Keratinocyte (primary cell): ENCODE data around the gene ZNF385A. TPM values are rescaled to one million over a fixed set of nuclear protein-coding genes. Genes with fewer than 3 reads are reported as not detected.
A peak's percentile ranks its signal among the peaks of the same experiment; 100 is the strongest.

Source experiments
- DNase-seq: peaks from one replicate; pipeline ENCODE4 v3.0.0-alpha.2; 2011; ENCODE audit warnings: low read depth, missing footprints, low spot score
- FAIRE-seq: peaks from 2 replicates; lab custom pipeline; 2011; peaks lifted over from hg19 to GRCh38; lab: Jason Lieb, UNC
- H2AFZ ChIP-seq: 2 replicates; pipeline ENCODE4 v1.6.0; 2012; ENCODE audit warnings: low read length, control low read depth, inconsistent platforms; ENCODE audit not compliant: control insufficient read depth
- H3K27ac ChIP-seq: 2 replicates; pipeline ENCODE4 v1.5.1; 2011; ENCODE audit warnings: low read length; ENCODE audit not compliant: control insufficient read depth, insufficient read depth
- H3K27me3 ChIP-seq: 3 replicates; pipeline ENCODE4 v1.6.0; 2011; ENCODE audit warnings: low read length; ENCODE audit not compliant: control insufficient read depth, insufficient read depth; ENCODE audit errors: extremely low read depth
- H3K36me3 ChIP-seq, 2 experiments: 2 replicates in 1 of 2; 3 replicates in 1 of 2; pipeline ENCODE4 v1.5.1; 2011; ENCODE audit warnings: low read length in 2 of 2, mild to moderate bottlenecking in 1 of 2; ENCODE audit not compliant: control insufficient read depth in 2 of 2, insufficient read depth in 2 of 2; ENCODE audit errors: extremely low read depth in 1 of 2
- H3K4me1 ChIP-seq: 3 replicates; pipeline ENCODE4 v1.5.1; 2011; ENCODE audit warnings: low read length; ENCODE audit not compliant: control insufficient read depth, insufficient read depth; ENCODE audit errors: extremely low read depth
- H3K4me2 ChIP-seq: 3 replicates; pipeline ENCODE4 v1.6.0; 2011; ENCODE audit warnings: low read depth, low read length; ENCODE audit not compliant: control insufficient read depth, insufficient read depth; ENCODE audit errors: extremely low read depth
- H3K4me3 ChIP-seq, 3 experiments: fragments of 200-600 bp in 1 of 3; sonication (generic) in 1 of 3; 2 replicates in 2 of 3; 3 replicates in 1 of 3; pipeline ENCODE4 v1.5.1; 2011 to 2016; ENCODE audit warnings: low read length in 3 of 3, mild to moderate bottlenecking in 3 of 3, control low read depth in 2 of 3, inconsistent platforms in 1 of 3, low read depth in 1 of 3, mixed read lengths in 1 of 3, mixed run types in 1 of 3, moderate library complexity in 1 of 3; ENCODE audit not compliant: control insufficient read depth in 2 of 3, insufficient read depth in 2 of 3; ENCODE audit errors: extremely low read depth in 1 of 3
- H3K79me2 ChIP-seq: 2 replicates; pipeline ENCODE4 v1.6.0; 2012; ENCODE audit warnings: low read length; ENCODE audit not compliant: control insufficient read depth, insufficient read depth
- H3K9ac ChIP-seq: 3 replicates; pipeline ENCODE4 v1.6.0; 2011; ENCODE audit warnings: low read length; ENCODE audit not compliant: control insufficient read depth, insufficient read depth; ENCODE audit errors: extremely low read depth
- H3K9me1 ChIP-seq: 3 replicates; pipeline ENCODE4 v1.6.0; 2011; ENCODE audit warnings: low read length; ENCODE audit not compliant: control insufficient read depth, insufficient read depth; ENCODE audit errors: extremely low read depth
- H3K9me3 ChIP-seq: 2 replicates; pipeline ENCODE4 v1.5.1; 2012; ENCODE audit warnings: low read depth, low read length; ENCODE audit not compliant: control insufficient read depth
- H4K20me1 ChIP-seq: 3 replicates; pipeline ENCODE4 v1.6.0; 2011; ENCODE audit warnings: low read length; ENCODE audit not compliant: control insufficient read depth, insufficient read depth; ENCODE audit errors: extremely low read depth
- EZH2 ChIP-seq: IDR thresholded peaks from one replicate; pipeline ENCODE4 v1.6.1; 2012; ENCODE audit warnings: inconsistent platforms, mild to moderate bottlenecking, low read length, moderate library complexity
- dilution Hi-C: fragments of 300-500 bp; cut with MboI; formaldehyde crosslinking; loops from one replicate; pipeline ENCODE4 v1.7.0; 2020; ENCODE audit warnings: low sequenced_read_pairs; ENCODE audit not compliant: extremely low pct_ligation_motif_present
- polyA minus RNA-seq, 3 experiments: library from RNA; depleted of rRNA, polyadenylated mRNA; stranded (reverse); fragments of >200 nt; gene quantifications; 1 replicate in 1 of 3; 2 replicates in 1 of 3; 3 replicates in 1 of 3; pipeline ENCODE4 v1.2.3, GENCODE V29; 2011
- polyA plus RNA-seq, 5 experiments: library from polyadenylated mRNA; depleted of rRNA in 3 of 5; stranded (reverse) in 3 of 5; stranded (forward) in 1 of 5; unstranded in 1 of 5; fragments of >200 nt; gene quantifications; 1 replicate in 1 of 5; 2 replicates in 3 of 5; 3 replicates in 1 of 5; pipeline versions ENCODE4 v1.2.1 to v1.2.3, GENCODE V29; 2011 to 2012; ENCODE audit warnings: missing spikeins in 2 of 5, low read depth in 1 of 5, low replicate concordance in 1 of 5
- TF ChIP-seq, protein P1 (sequence below), 3 experiments: IDR thresholded peaks in 1 of 3; conservative IDR thresholded peaks in 1 of 3; optimal IDR thresholded peaks in 1 of 3; 2 replicates in 2 of 3; 3 replicates in 1 of 3; pipeline versions ENCODE3 to v1.5.1; 2011; ENCODE audit warnings: low read length in 3 of 3, mild to moderate bottlenecking in 3 of 3, moderate library complexity in 2 of 3, control low read depth in 1 of 3, inconsistent platforms in 1 of 3; ENCODE audit not compliant: insufficient read depth in 2 of 3; ENCODE audit errors: extremely low read depth in 1 of 3

Gene ZNF385A
- polyA plus RNA-seq (11.4 to 20.1 TPM (median 13.3 TPM) in 3 replicates), polyA minus RNA-seq (16.2 to 88.2 TPM (median 23.5 TPM) in 3 replicates)
- polyA plus RNA-seq (2011; ENCODE audit: low read depth) = 64.8 TPM
- 18.1 and 42.4 TPM in 2 replicates for polyA plus RNA-seq (2011; cell fraction: cytosol; rRNA removed)
- 25.2 and 35.8 TPM in 2 replicates for polyA plus RNA-seq (2011; cell fraction: nucleus; rRNA removed)
- polyA plus RNA-seq (2012; ENCODE audit: low replicate concordance) = 77.0 and 80.7 TPM in 2 replicates
- 58.1 TPM for polyA minus RNA-seq (2011; cell fraction: cytosol; rRNA and poly(A)+ RNA removed)
- polyA minus RNA-seq (2011; cell fraction: nucleus; rRNA and poly(A)+ RNA removed) = 26.4 and 36.5 TPM in 2 replicates

GRCh38 chr12:54384591-54385041 lies at the start of gene ZNF385A:
TSS of gene ZNF385A (minus strand) at chr12:54384733. CDS start at chr12:54384514, 219 bp downstream.
- Histone ChIP-seq H4K20me1 (peaks cover 5% of the 10 kb centered on the region), H3K4me3 (no peak within 1 kb of the TSS), H3K79me2 (peaks cover 76% of the 10 kb centered on the region), H3K9ac (peak within 1 kb of the TSS; percentile 18), H3K4me2 (peak within 1 kb of the TSS; percentile 17), H2AFZ (no peak within 1 kb of the TSS), H3K27ac (peak within 1 kb of the TSS; percentile 86), H3K9me3 (no peaks in the 10 kb centered on the region), H3K27me3 (no peaks in the 10 kb centered on the region), H3K9me1 (peaks cover 3% of the 10 kb centered on the region), H3K36me3 (peaks cover 21 to 32% of the 10 kb centered on the region in 2 experiments), H3K4me1 (peaks cover 56% of the 10 kb centered on the region)
- FAIRE-seq (no peak), DNase-seq (no peak)
- no peak for TF ChIP-seq EZH2
- TF ChIP-seq, protein P1, sequence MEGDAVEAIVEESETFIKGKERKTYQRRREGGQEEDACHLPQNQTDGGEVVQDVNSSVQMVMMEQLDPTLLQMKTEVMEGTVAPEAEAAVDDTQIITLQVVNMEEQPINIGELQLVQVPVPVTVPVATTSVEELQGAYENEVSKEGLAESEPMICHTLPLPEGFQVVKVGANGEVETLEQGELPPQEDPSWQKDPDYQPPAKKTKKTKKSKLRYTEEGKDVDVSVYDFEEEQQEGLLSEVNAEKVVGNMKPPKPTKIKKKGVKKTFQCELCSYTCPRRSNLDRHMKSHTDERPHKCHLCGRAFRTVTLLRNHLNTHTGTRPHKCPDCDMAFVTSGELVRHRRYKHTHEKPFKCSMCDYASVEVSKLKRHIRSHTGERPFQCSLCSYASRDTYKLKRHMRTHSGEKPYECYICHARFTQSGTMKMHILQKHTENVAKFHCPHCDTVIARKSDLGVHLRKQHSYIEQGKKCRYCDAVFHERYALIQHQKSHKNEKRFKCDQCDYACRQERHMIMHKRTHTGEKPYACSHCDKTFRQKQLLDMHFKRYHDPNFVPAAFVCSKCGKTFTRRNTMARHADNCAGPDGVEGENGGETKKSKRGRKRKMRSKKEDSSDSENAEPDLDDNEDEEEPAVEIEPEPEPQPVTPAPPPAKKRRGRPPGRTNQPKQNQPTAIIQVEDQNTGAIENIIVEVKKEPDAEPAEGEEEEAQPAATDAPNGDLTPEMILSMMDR (optimal IDR thresholded peaks at IDR 0.05 in 1 of 3, IDR thresholded peaks at IDR 0.05 in 1 of 3, conservative IDR thresholded peaks at IDR 0.05 in 1 of 3; ENCODE audit: extremely low read depth in 1 of 3, insufficient read depth in 2 of 3, low read length in 3 of 3) = no peak
- dilution Hi-C loops = no loop called here

DNA sequence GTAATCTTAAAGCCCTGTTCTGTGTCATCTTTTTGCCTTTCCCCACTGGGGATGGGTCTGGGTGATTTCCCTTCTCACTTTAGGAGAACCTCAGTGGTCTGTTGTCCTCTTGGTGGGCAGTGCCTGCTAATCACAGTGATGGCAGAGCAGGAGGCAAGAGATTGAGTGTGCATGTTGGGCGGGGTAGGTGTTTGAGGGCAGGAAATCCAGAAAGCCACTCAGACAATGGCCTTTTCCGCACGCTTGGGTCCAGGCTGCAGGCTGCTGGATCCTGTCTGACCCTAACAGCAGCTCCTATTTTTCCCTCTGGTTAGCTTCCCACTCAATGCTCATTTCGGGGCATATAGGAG lies 48.3 kb upstream of the ZNF385A start:
- H3K4me1 ChIP-seq = peaks cover 58% of the 10 kb centered on the region
- FAIRE-seq = no peak

More for the DNA sequence above, 48.3 kb upstream of the ZNF385A start:
- Histone ChIP-seq H3K9ac (peak overlapping the region; percentile 57), H4K20me1 (no peaks in the 10 kb centered on the region), H3K27me3 (no peaks in the 10 kb centered on the region), H3K9me3 (no peaks in the 10 kb centered on the region), H2AFZ (peak overlapping the region; percentile 38), H3K4me3 (no peak overlapping the region), H3K79me2 (no peaks in the 10 kb centered on the region), H3K9me1 (no peaks in the 10 kb centered on the region), H3K27ac (peak overlapping the region; percentile 92), H3K36me3 (no peaks in the 10 kb centered on the region), H3K4me2 (peak overlapping the region; percentile 84)
- dilution Hi-C loops = no loop called here
- no peak for DNase-seq
- TF ChIP-seq EZH2 = no peak
- TF ChIP-seq, protein P1 (optimal IDR thresholded peaks at IDR 0.05 in 1 of 3, IDR thresholded peaks at IDR 0.05 in 1 of 3, conservative IDR thresholded peaks at IDR 0.05 in 1 of 3; ENCODE audit: extremely low read depth in 1 of 3, insufficient read depth in 2 of 3, low read length in 3 of 3) = no peak
